Measurements from ENCODE around the gene UBE2M.

DNA sequence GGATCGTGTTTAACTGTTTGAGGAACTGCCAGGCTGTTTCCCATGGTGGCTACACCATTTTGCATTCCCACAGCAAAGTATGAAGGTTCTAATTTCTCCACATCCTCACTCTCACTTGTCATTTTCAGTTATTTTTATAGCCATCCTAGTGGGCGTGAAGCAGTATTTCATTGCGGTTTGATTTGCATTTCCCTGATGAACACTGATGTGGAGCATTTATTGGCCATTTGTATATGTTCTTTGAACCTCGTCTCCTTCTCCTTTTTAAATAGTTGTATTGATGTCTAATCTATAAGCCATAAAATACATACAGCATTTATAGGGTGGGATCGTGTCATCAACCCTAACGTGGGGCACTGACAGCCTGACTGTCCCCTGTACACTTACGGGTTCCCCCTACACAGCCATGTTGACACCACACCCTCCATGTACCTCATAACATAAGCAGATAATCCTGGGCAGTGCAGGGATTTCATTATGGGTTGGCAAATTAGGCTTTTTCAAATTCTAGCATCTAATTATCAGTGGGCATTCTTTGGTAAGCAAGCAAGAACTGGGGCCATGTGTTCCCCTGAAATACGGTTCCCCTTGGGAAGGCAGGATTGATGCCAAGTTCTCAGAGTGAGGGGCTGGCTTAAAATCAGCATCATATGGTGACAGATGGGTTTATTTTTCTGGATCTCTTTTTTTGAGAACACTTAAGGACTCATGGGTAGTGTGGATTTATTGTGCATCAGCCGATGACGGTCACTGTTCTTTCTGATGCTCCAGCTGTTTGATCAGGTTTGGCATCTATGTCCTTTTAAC lies 27.2 kb downstream of the UBE2M start:
- no peak for TF ChIP-seq CTCF (conservative IDR thresholded peaks at IDR 0.05; ENCODE audit: low read length)
- no peak for TF ChIP-seq EZH2phosphoT487 (IDR thresholded peaks at IDR 0.05; ENCODE audit: borderline replicate concordance)

Measured in Loucy (cell line).